Central memory CD8-positive, alpha-beta T cell (primary cell): ENCODE results near the gene SNU13.
"Not testable (repeated sequence)": the region's sequence is repeated elsewhere in the genome, so short reads cannot be mapped to it uniquely, and the experiment has no call there.

Experiments used
- ATAC-seq: fragments of 150-1000 bp; cut with Tn5 transposase; replicated peaks from 2 replicates; pipeline ENCODE4 v1.10.0; 2022; ENCODE audit warnings: mild to moderate bottlenecking, moderate FRiP score, moderate number of reproducible peaks; ENCODE audit not compliant: poor library complexity, severe bottlenecking; ENCODE audit errors: extremely low read depth
- DNase-seq, 2 donors: peaks; one replicate each; pipeline ENCODE4 v3.0.0; 2021; ENCODE audit warnings: low spot score in 2 of 2
- H3K27ac Mint-ChIP-seq: one replicate; pipeline ENCODE4 v1.8.0; 2022; ENCODE audit warnings: low read depth, mild to moderate bottlenecking, moderate library complexity, mixed read lengths
- H3K27me3 Mint-ChIP-seq: one replicate; pipeline ENCODE4 v1.8.0; 2022; ENCODE audit warnings: mixed read lengths
- H3K36me3 Mint-ChIP-seq: one replicate; pipeline ENCODE4 v1.8.0; 2022; ENCODE audit warnings: mild to moderate bottlenecking, moderate library complexity, mixed read lengths; ENCODE audit not compliant: insufficient read depth
- H3K4me1 Mint-ChIP-seq: one replicate; pipeline ENCODE4 v1.8.0; 2022; ENCODE audit warnings: mixed read lengths
- H3K4me3 Mint-ChIP-seq: one replicate; pipeline ENCODE4 v1.8.0; 2022; ENCODE audit warnings: mild to moderate bottlenecking, moderate library complexity, mixed read lengths
- H3K9me3 Mint-ChIP-seq: one replicate; pipeline ENCODE4 v1.8.0; 2022; ENCODE audit warnings: mixed read lengths

Gene SNU13

GRCh38 chr22:41654322-41654721, 34.3 kb downstream of the SNU13 start:
- Mint-ChIP-seq H3K9me3 (no peaks in the 10 kb centered on the region), H3K27me3 (no peaks in the 10 kb centered on the region), H3K4me1 (no peaks in the 10 kb centered on the region), H3K4me3 (no peak overlapping the region), H3K27ac (no peak overlapping the region), H3K36me3 (peaks cover 84% of the 10 kb centered on the region)
- ATAC-seq: no peak
- no peak for DNase-seq

DNA sequence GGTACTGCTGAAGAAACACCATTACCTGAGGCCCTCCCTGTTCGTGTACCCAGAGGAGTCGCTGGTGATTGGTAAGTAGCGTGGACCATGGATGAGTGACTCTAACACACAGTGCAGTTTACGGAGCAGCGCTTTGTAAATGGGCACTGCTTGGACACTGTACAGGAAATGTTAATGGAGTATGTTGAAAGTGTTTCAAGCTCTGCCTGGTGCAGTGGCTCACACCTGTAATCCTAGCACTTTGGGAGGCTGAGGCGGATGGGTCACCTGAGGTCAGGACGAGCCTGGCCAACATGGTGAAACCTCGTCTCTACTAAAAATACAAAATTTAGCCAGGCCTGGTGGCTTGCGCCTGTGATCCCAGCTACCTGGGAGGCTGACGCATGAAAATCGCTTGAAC, 37.8 kb downstream of the SNU13 start:
- Mint-ChIP-seq H3K9me3 (no peaks in the 10 kb centered on the region), H3K27me3 (no peaks in the 10 kb centered on the region), H3K4me3 (no peak overlapping the region), H3K4me1 (no peaks in the 10 kb centered on the region), H3K36me3 (peaks cover 73% of the 10 kb centered on the region), H3K27ac (no peak overlapping the region)
- no peak for ATAC-seq
- DNase-seq: no peak

GRCh38 chr22:41650229-41650628, 38.4 kb downstream of the SNU13 start:
- DNase-seq (no peak), ATAC-seq (no peak)
- H3K36me3 Mint-ChIP-seq: peaks cover 71% of the 10 kb centered on the region
- no peak overlapping the region for H3K27ac Mint-ChIP-seq
- H3K27me3 Mint-ChIP-seq: no peaks in the 10 kb centered on the region
- no peaks in the 10 kb centered on the region for H3K9me3 Mint-ChIP-seq
- no peaks in the 10 kb centered on the region for H3K4me1 Mint-ChIP-seq
- H3K4me3 Mint-ChIP-seq: no peak overlapping the region

- H3K27ac Mint-ChIP-seq: no peak overlapping the region
- H3K36me3 Mint-ChIP-seq: peaks cover 72% of the 10 kb centered on the region
- no peaks in the 10 kb centered on the region for H3K4me1 Mint-ChIP-seq
- no peaks in the 10 kb centered on the region for H3K27me3 Mint-ChIP-seq
- ATAC-seq (no peak), DNase-seq (no peak)
- H3K9me3 Mint-ChIP-seq: no peaks in the 10 kb centered on the region
- no peak overlapping the region for H3K4me3 Mint-ChIP-seq
Observed at GRCh38 chr22:41648432-41648831, 40.2 kb downstream of the SNU13 start.

- DNase-seq (no peak), ATAC-seq (no peak)
- Mint-ChIP-seq H3K36me3 (peaks cover 72% of the 10 kb centered on the region), H3K4me3 (no peak overlapping the region), H3K27me3 (no peaks in the 10 kb centered on the region), H3K4me1 (no peaks in the 10 kb centered on the region), H3K27ac (no peak overlapping the region), H3K9me3 (no peaks in the 10 kb centered on the region)
Observed at GRCh38 chr22:41647771-41648170, 40.9 kb downstream of the SNU13 start.

- Mint-ChIP-seq H3K27ac (no peak overlapping the region), H3K4me1 (peaks cover 7% of the 10 kb centered on the region), H3K9me3 (no peaks in the 10 kb centered on the region), H3K4me3 (no peak overlapping the region), H3K27me3 (no peaks in the 10 kb centered on the region), H3K36me3 (peaks cover 68% of the 10 kb centered on the region)
- DNase-seq: no peak
- ATAC-seq: no peak
Observed at GRCh38 chr22:41642331-41643110, 46.1 kb downstream of the SNU13 start.

- peaks cover 72% of the 10 kb centered on the region for H3K36me3 Mint-ChIP-seq
- DNase-seq (no peak), ATAC-seq (no peak)
- H3K4me3 Mint-ChIP-seq: no peak overlapping the region
- H3K4me1 Mint-ChIP-seq: peaks cover 7% of the 10 kb centered on the region
- H3K27me3 Mint-ChIP-seq: no peaks in the 10 kb centered on the region
- no peaks in the 10 kb centered on the region for H3K9me3 Mint-ChIP-seq
- no peak overlapping the region for H3K27ac Mint-ChIP-seq
Observed at GRCh38 chr22:41641854-41642253, 46.8 kb downstream of the SNU13 start.

GRCh38 chr22:41638748-41639147, 49.9 kb downstream of the SNU13 start:
- H3K4me1 Mint-ChIP-seq: peaks cover 14% of the 10 kb centered on the region
- ATAC-seq (no peak), DNase-seq (no peak)
- H3K36me3 Mint-ChIP-seq: peaks cover 74% of the 10 kb centered on the region
- no peak overlapping the region for H3K27ac Mint-ChIP-seq
- no peak overlapping the region for H3K4me3 Mint-ChIP-seq
- H3K9me3 Mint-ChIP-seq: no peaks in the 10 kb centered on the region
- no peaks in the 10 kb centered on the region for H3K27me3 Mint-ChIP-seq

DNA sequence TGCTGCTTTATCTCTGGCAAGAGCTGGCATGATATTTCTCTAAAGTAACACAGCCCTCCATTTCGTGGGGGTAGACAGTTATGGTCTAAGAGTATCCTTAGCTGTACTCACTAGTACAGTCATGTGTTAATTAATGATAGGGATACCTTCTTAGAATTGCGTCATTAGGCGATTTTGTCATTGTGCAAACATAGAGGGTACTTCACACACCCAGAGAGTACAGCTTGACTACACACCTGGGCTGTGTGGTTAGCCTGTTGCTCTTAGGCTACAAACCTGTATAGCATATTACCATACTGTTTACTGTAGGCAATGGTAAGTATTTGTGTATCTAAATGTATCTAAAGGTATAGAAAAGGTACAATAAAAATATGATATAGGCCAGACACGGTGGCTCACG, 50.5 kb downstream of the SNU13 start:
- no peak overlapping the region for H3K4me3 Mint-ChIP-seq
- no peak for ATAC-seq
- no peak for DNase-seq
- peaks cover 74% of the 10 kb centered on the region for H3K36me3 Mint-ChIP-seq
- H3K4me1 Mint-ChIP-seq: peaks cover 14% of the 10 kb centered on the region
- H3K27ac Mint-ChIP-seq: no peak overlapping the region
- H3K9me3 Mint-ChIP-seq: no peaks in the 10 kb centered on the region
- no peaks in the 10 kb centered on the region for H3K27me3 Mint-ChIP-seq

DNA sequence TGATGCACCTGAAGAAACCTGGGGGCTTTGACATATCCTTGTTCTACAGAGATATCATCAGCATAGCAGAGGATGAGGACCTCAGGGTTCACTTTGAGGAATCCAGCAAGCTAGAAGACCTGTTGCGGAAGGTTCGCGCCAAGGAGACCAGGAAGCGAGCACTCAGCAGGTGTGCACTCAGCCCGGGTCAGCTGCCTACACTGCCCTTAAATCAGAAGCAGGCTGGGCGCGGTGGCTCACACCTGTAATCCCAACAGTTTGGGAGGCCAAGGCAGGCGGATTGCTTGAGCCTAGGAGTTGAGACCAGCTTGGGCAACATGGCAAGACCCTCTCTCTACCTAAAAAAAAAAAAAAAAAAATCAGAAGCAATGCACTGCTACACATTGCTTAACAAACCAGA, 51.0 kb downstream of the SNU13 start:
- H3K9me3 Mint-ChIP-seq, ATAC-seq, DNase-seq, H3K27me3 Mint-ChIP-seq, H3K4me3 Mint-ChIP-seq, H3K27ac Mint-ChIP-seq: not testable (repeated sequence)
- H3K36me3 Mint-ChIP-seq: peaks cover 70% of the 10 kb centered on the region
- H3K4me1 Mint-ChIP-seq: peaks cover 14% of the 10 kb centered on the region

DNA sequence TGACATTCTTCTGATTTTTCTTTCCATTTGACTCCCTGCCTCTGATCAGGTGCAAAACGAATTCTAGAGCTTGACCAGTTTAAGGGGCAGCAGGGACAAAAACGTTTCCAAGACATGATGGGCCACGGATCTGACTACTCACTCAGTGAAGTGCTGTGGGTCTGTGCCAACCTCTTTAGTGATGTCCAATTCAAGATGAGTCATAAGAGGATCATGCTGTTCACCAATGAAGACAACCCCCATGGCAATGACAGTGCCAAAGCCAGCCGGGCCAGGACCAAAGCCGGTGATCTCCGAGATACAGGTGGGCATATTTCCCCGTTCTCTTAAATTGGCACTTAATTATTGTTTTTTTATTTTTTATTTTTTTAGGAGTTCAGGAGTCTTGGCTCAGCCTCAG, 52.2 kb downstream of the SNU13 start:
- Mint-ChIP-seq H3K4me3 (no peak overlapping the region), H3K36me3 (peaks cover 71% of the 10 kb centered on the region), H3K27ac (no peak overlapping the region), H3K27me3 (no peaks in the 10 kb centered on the region), H3K4me1 (peaks cover 7% of the 10 kb centered on the region), H3K9me3 (no peaks in the 10 kb centered on the region)
- ATAC-seq: no peak
- no peak for DNase-seq

DNA sequence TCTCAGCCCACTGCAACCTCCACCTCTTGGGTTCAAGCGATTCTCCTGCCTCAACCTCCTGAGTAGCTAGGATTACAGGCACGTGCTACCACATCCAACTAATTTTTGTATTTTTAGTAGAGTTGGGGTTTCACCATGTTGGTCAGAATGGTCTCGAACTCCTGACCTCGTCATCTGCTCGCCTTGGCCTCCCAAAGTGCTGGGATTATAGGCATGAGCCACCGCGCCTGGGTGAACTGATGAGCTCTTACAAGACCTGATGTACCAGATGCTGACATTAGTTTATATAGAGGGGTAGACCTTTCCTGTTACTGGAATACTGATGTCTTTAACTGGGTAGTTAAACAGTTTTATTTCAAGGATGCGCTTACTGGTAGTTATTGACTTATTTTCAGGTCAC, 54.1 kb downstream of the SNU13 start:
- not testable (repeated sequence) for H3K4me3 Mint-ChIP-seq, ATAC-seq, H3K9me3 Mint-ChIP-seq, H3K4me1 Mint-ChIP-seq, H3K27ac Mint-ChIP-seq, H3K27me3 Mint-ChIP-seq, DNase-seq
- H3K36me3 Mint-ChIP-seq: peaks cover 73% of the 10 kb centered on the region

GRCh38 chr22:41631615-41632014, 57.1 kb downstream of the SNU13 start:
- H3K36me3 Mint-ChIP-seq: peaks cover 79% of the 10 kb centered on the region
- not testable (repeated sequence) for H3K27me3 Mint-ChIP-seq, H3K27ac Mint-ChIP-seq, ATAC-seq, H3K9me3 Mint-ChIP-seq, DNase-seq, H3K4me3 Mint-ChIP-seq
- H3K4me1 Mint-ChIP-seq: peaks cover 30% of the 10 kb centered on the region
